OCI-LY1 (cell line): ENCODE data around the gene SPTLC2.

Source experiments
- EZH2 ChIP-seq: fragments of 200-600 bp; sonication (generic), shearing (Covaris generic); IDR thresholded peaks from 2 replicates; pipeline ENCODE4 v1.8.0; 2017; ENCODE audit warnings: borderline replicate concordance, mixed run types, mild to moderate bottlenecking, antibody characterized with exemption, low read length, moderate library complexity, mixed read lengths
- TF ChIP-seq, protein P1 (sequence below): fragments of 200-600 bp; sonication (generic), shearing (Covaris generic); IDR thresholded peaks from 2 replicates; pipeline ENCODE4 v1.5.1; 2017; ENCODE audit warnings: mild to moderate bottlenecking, antibody characterized with exemption, low read length, moderate library complexity, mixed read lengths

- TF ChIP-seq, protein P1, sequence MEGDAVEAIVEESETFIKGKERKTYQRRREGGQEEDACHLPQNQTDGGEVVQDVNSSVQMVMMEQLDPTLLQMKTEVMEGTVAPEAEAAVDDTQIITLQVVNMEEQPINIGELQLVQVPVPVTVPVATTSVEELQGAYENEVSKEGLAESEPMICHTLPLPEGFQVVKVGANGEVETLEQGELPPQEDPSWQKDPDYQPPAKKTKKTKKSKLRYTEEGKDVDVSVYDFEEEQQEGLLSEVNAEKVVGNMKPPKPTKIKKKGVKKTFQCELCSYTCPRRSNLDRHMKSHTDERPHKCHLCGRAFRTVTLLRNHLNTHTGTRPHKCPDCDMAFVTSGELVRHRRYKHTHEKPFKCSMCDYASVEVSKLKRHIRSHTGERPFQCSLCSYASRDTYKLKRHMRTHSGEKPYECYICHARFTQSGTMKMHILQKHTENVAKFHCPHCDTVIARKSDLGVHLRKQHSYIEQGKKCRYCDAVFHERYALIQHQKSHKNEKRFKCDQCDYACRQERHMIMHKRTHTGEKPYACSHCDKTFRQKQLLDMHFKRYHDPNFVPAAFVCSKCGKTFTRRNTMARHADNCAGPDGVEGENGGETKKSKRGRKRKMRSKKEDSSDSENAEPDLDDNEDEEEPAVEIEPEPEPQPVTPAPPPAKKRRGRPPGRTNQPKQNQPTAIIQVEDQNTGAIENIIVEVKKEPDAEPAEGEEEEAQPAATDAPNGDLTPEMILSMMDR = no peak
- no peak for TF ChIP-seq EZH2
Measured at GRCh38 chr14:77657280-77657679, 40.8 kb upstream of the SPTLC2 start.
